GM18867 (cell line): ENCODE data around the gene CABS1.

Experiments used
- ATAC-seq: cut with Tn5 transposase; IDR thresholded peaks from one replicate; pipeline ENCODE4 v1.9.1; 2021; ENCODE audit warnings: mild to moderate bottlenecking, moderate library complexity; ENCODE audit not compliant: unreplicated experiment

The CABS1 gene

DNA sequence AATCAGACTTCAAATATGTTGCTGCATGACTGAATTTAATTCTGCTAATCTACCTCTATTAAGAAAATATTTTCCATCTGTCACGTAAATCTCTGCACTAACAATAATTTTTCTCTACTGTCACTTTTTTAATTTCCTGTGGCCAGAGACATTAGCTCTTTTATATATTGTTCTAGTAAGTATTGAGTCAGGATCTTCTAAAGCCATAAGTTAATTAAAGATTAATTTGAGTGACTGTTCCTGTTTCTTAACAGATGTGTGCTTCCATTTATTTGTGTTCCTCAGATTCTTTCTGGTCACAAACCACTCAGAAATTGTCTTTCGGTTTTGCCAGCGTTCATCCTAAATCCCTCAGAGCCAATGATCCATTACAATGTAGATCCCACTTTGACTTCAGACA is 45.8 kb downstream of the CABS1 start:
- no peak for ATAC-seq

DNA sequence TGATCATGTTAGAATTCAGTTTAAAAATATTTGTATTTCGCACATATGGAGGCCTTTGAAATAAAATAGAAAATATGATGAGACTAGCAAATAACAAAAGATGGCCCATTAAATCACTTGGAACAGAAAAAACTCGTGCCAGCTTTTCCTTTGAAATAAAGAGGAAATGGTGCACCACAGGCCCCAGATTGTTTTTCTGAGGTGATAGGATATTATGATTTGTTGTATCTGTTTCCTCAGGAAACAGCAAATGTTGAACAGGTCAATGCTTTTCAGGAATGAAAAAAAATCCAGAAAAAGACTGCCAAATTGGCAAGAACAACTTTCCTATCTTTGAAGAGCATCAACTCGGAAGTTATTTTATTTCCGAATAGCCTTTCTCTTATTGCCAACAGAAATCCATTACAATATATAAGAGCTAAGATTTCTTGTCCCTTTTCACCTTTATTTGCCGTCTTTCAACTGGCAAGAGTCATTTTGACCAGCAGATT is 48.0 kb downstream of the CABS1 start, which contains the start of gene SMR3B:
TSS of gene SMR3B (plus strand) at position 441 of the 491 bp plus-strand sequence. CDS start 1,380 bp downstream, outside the sequence.
- no peak for ATAC-seq
